IPS-15b (cell line): ENCODE results near the gene TBR1.

Experiments used
- H3K27me3 ChIP-seq: one replicate; pipeline ENCODE4 v1.6.1; 2013; ENCODE audit warnings: low read length; ENCODE audit not compliant: control insufficient read depth, insufficient read depth
- H3K36me3 ChIP-seq: one replicate; pipeline ENCODE4 v1.6.1; 2013; ENCODE audit warnings: low read length; ENCODE audit not compliant: control insufficient read depth, insufficient read depth
- H3K4me1 ChIP-seq: one replicate; pipeline ENCODE4 v1.6.1; 2013; ENCODE audit warnings: mild to moderate bottlenecking, low read length; ENCODE audit not compliant: control insufficient read depth, insufficient read depth
- H3K4me3 ChIP-seq: one replicate; pipeline ENCODE4 v1.5.1; 2013; ENCODE audit warnings: low read depth, low read length
- H3K9ac ChIP-seq: one replicate; pipeline ENCODE4 v1.6.1; 2013; ENCODE audit warnings: low read depth, mild to moderate bottlenecking, low read length
- H3K9me3 ChIP-seq: one replicate; pipeline ENCODE4 v1.6.1; 2013; ENCODE audit warnings: mild to moderate bottlenecking, low read length; ENCODE audit not compliant: control insufficient read depth, insufficient read depth

TBR1 gene

DNA sequence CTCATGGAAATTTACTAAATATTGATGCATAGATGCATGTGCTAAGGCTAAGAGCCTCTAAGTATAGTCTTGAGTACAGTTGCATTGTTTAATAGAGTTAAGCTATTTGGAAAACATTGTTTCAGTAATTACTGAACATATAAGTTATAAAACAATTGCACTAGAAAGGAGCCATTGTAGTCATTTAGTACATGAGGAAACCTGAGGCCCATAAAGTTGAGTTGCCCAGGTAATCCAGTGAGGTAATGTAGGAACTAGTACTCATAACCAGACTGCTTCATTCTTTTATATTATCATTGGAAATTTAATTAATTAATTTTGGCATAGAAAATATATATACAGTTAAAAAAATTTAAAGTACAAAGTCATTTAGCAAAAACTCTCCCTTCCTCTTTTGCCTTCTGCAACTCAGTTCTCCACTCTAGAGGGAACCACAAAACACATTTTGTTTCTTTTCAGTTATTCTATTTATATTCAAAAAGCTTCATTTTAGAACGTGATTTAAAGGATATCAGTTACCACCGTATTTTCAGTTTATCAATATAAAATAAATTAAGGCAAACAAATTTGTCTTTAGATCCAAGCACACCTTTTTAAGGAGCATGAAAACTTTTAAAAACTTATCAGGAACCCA, 27.8 kb upstream of the TBR1 start:
- H3K4me3 ChIP-seq = no peak overlapping the region

DNA sequence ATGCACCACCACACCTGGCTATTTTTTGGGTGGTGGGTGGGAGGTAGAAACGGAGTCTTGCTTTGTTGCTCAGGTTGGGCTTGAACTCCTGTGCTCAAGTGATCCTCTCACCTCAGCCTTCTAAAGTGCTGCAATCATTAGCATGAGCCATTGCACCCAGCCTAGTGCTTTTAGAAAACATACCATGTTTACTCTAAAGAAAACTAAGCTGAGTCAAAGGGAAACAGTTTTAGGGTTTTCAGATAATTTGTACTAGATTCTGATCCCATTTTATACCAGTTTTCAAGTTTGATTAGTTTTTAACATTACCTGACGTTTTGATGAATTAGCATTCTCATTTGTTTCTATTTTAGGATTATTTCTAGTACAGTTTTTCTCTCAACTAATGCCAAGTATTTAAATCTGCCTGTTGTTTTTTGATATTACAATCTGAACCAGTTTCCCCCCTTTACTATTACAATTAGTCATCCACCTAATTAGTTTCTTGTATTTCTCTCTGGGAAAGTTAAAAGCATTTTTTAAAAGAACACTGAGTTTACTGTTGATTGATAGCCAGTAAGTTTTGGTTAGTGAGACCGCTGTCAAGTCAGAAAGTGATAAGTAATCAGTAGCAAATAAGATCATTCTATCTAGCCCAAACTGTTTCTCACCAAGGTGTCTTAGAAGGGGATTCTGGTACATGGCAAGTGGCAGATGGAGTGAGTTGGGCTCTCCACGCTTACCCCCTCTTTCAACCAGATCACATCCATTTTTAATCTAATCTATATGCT, 24.2 kb upstream of the TBR1 start:
- no peaks in the 10 kb centered on the region for H3K36me3 ChIP-seq
- no peaks in the 10 kb centered on the region for H3K27me3 ChIP-seq
- H3K9me3 ChIP-seq = no peaks in the 10 kb centered on the region
- H3K4me1 ChIP-seq = peaks cover 5% of the 10 kb centered on the region
- H3K4me3 ChIP-seq = no peak overlapping the region
- H3K9ac ChIP-seq = no peak overlapping the region

More for the DNA sequence above, 27.8 kb upstream of the TBR1 start:
- Histone ChIP-seq H3K27me3 (no peaks in the 10 kb centered on the region), H3K9ac (no peak overlapping the region), H3K36me3 (no peaks in the 10 kb centered on the region), H3K4me1 (no peaks in the 10 kb centered on the region), H3K9me3 (no peaks in the 10 kb centered on the region)

- Histone ChIP-seq H3K4me3 (no peak overlapping the region), H3K9ac (no peak overlapping the region), H3K27me3 (no peaks in the 10 kb centered on the region), H3K36me3 (no peaks in the 10 kb centered on the region), H3K9me3 (no peaks in the 10 kb centered on the region), H3K4me1 (no peaks in the 10 kb centered on the region)
Measured at GRCh38 chr2:161400076-161400475, 16.0 kb upstream of the TBR1 start.

DNA sequence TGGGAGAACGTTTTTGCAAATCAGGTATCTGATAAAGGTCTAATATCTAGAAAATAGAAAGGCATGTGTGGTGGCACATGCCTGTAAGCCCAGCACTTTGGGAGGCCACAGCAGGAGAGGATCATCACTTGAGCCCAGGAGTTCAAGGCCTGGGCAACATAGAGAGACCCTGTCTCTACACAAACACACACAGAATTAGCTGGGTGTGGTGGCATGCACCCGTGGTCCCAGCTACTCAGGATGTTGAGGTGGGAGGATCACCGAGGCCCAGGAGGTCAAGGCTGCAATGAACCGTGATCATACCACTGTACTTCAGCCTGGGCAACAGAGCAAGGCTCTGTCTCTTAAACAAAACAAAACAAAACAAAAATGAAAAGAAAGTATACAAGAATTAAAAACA, 13.8 kb upstream of the TBR1 start:
- H3K9ac ChIP-seq = no peak overlapping the region
- no peak overlapping the region for H3K4me3 ChIP-seq
- no peaks in the 10 kb centered on the region for H3K27me3 ChIP-seq
- no peaks in the 10 kb centered on the region for H3K4me1 ChIP-seq
- no peaks in the 10 kb centered on the region for H3K36me3 ChIP-seq
- H3K9me3 ChIP-seq = no peaks in the 10 kb centered on the region

DNA sequence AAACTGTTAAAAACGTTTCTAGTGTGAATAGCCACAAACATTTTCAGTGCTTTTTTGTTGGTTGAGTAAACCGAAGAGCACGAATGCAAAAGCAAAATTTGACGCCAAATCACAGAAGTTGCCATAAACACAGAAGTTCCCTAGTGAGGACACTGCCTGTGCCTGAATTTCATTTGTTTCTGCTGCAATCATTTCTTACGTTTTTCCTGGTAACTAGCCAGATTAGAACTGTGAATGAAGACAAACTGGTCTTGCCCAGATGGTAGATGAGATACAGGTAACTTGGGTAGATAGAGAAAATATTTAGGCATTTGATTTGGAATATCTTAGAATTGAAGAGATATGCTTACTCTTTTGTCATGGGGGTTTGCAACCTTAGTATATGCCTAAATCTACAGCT, 9.8 kb upstream of the TBR1 start:
- H3K36me3 ChIP-seq = no peaks in the 10 kb centered on the region
- no peaks in the 10 kb centered on the region for H3K27me3 ChIP-seq
- H3K4me3 ChIP-seq = no peak overlapping the region
- H3K4me1 ChIP-seq = no peaks in the 10 kb centered on the region
- no peaks in the 10 kb centered on the region for H3K9me3 ChIP-seq
- H3K9ac ChIP-seq = no peak overlapping the region

DNA sequence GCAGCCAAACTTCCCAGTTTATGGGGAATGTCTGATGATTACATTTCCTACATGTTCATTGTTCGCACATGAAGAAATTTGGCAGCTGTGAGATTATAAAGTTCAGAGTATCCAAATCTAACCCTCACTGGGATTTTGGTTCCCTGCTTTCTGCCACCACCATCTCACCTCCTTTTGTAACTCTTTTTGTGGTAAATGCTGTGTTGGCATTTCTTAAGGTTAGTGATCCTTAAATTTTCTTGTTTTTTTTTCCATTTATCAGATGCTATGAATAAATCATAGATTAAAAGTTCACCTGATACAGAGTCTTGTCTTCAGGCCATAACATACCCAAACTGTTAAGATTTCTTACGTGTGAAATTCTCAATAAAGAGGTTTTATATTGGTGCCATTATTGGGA, 8.5 kb upstream of the TBR1 start:
- no peak overlapping the region for H3K9ac ChIP-seq
- peaks cover 10% of the 10 kb centered on the region for H3K27me3 ChIP-seq
- no peaks in the 10 kb centered on the region for H3K9me3 ChIP-seq
- peaks cover 2% of the 10 kb centered on the region for H3K4me1 ChIP-seq
- no peak overlapping the region for H3K4me3 ChIP-seq
- H3K36me3 ChIP-seq = no peaks in the 10 kb centered on the region

- Histone ChIP-seq H3K36me3 (no peaks in the 10 kb centered on the region), H3K4me3 (no peak overlapping the region), H3K9me3 (no peaks in the 10 kb centered on the region), H3K4me1 (peaks cover 12% of the 10 kb centered on the region), H3K27me3 (peaks cover 24% of the 10 kb centered on the region), H3K9ac (no peak overlapping the region)
Measured at GRCh38 chr2:161409308-161409907, 6.7 kb upstream of the TBR1 start.

DNA sequence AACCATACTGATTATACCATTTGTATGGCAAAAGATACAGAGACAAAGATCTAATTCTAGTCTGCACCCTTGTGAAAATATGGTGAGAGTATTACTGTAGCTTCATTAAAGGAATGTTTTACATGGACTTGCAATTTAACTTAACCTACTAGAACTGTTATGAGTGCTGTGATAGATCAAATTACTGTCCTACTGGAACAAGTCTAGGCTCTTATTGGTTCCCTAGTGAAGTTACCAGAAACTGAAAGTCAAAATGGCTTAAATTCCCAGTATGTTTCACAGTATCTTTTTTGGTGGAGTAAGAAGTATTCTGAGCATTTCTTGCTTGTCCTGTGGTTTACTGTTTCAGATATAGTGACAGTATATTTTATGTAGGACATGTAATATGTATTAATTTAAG, 3.8 kb upstream of the TBR1 start:
- H3K9me3 ChIP-seq = no peaks in the 10 kb centered on the region
- peaks cover 12% of the 10 kb centered on the region for H3K4me1 ChIP-seq
- no peak overlapping the region for H3K9ac ChIP-seq
- no peaks in the 10 kb centered on the region for H3K36me3 ChIP-seq
- no peak overlapping the region for H3K4me3 ChIP-seq
- peaks cover 52% of the 10 kb centered on the region for H3K27me3 ChIP-seq

DNA sequence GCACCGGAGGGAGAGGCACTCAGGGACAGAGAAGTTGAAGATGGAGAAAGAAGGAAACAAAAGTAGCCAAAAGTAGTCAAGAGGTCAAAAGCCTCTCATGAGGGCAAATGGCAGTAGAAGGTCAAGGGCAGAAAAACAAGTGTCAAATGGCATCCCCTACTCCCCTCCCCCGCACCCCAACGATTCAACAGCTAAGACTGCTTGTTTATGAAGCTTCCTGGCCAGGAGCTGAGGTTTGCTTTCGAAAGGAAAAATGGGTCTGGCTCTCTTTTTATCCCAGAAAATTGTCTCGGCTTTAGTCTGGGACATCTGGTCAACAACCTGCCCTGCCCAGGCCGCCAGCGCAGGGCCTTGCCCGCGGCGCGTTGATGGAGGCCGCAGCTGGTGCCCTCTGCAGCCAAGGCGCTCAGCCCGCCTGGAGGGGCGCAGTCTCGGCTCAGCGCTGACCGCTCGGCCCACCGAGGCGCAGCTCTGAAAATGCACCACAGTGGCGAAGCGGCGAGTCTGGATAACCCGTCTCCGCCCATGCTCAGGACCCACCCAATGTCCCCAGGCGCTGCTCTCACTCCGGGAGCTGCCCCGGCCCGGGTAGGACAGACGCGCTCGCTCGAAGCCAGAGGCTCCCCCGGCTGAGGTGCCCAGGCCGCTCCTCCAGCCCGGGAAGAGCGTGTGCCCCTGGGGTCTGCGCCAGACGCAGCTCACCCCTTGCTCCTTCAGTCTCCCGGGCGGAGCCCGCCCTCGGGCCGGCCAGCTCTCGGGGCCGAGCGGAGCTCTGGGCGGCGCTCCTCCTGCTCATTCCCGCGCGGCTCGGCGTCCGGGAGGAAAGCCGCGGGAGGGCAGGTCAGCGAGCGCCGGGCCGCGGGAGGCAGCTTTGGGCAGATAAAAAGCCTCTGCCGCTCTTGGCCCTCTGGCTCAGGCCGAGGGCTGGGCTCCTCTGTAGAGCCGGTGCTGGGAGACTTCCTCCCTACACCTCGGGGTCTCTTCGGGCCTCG, 1.8 kb upstream of the TBR1 start:
- H3K4me1 ChIP-seq = peaks cover 12% of the 10 kb centered on the region
- H3K9ac ChIP-seq = no peak overlapping the region
- H3K9me3 ChIP-seq = no peaks in the 10 kb centered on the region
- no peaks in the 10 kb centered on the region for H3K36me3 ChIP-seq
- H3K4me3 ChIP-seq = peak overlapping the region; percentile 54
- H3K27me3 ChIP-seq = peaks cover 72% of the 10 kb centered on the region

- H3K9me3 ChIP-seq = no peaks in the 10 kb centered on the region
- peak overlapping the region; percentile 54 for H3K4me3 ChIP-seq
- H3K36me3 ChIP-seq = no peaks in the 10 kb centered on the region
- H3K27me3 ChIP-seq = peaks cover 82% of the 10 kb centered on the region
- H3K9ac ChIP-seq = no peak overlapping the region
- peaks cover 12% of the 10 kb centered on the region for H3K4me1 ChIP-seq
Measured at GRCh38 chr2:161415034-161415986, 787 bp upstream of the TBR1 start.
